GM21381 (cell line): ENCODE data around the gene SCAND1.

Experiments
- ATAC-seq: cut with Tn5 transposase; IDR thresholded peaks from one replicate; pipeline ENCODE4 v1.9.1; 2021; ENCODE audit warnings: mild to moderate bottlenecking, moderate library complexity; ENCODE audit not compliant: unreplicated experiment

SCAND1 gene

DNA sequence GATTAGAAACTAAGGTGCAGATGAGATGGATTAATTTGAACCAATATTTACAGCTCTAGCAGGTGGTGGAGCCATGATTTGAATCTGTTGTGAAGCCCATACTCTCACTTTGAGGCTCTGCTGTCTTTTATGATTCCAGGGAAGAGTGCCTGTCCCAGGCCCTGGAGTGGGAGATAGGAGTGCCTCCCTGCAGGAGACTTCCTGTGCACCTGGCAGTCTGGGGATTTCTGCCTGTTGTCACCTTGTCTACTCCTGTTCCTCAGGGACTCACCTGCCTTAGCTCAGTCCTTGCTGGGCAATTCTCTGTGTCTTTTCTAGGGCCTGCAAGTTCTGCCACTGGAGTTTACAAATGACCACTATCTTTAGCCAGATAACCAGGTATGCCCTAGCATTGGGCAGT, 46.3 kb downstream of the SCAND1 start:
- ATAC-seq: no peak

DNA sequence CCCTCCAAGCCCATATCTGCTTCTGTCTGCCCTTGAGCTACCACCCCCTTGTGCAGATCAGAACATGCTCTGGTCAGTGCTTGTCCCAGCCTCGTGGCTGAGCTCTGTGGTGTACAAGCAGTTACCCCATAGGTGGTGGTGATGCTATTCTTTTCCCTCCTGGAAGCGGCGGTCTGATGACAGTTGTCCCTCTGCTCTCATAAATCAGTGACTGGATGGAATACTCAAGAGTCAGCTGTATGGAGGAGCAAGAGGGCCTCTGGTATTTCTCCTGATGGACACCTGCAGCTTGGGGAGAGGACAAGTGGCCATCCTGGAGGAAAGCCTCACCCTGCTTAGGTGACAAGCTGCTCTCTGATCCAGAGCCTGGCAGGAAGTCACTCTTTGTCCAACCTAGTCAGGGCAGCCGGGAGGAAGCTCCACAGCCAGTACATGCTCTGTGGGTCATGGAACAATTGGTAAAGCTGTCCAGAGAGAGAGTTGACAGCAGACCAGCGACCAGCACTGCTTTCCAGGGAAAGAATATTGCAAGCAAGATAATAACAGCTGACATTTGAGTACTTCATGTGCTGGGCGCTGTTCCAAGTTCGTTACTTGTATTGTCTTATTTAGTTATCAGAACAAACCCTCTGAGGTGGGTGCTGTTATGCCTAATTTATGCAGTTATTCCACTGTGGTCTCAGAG, 47.1 kb downstream of the SCAND1 start:
- ATAC-seq: no peak

DNA sequence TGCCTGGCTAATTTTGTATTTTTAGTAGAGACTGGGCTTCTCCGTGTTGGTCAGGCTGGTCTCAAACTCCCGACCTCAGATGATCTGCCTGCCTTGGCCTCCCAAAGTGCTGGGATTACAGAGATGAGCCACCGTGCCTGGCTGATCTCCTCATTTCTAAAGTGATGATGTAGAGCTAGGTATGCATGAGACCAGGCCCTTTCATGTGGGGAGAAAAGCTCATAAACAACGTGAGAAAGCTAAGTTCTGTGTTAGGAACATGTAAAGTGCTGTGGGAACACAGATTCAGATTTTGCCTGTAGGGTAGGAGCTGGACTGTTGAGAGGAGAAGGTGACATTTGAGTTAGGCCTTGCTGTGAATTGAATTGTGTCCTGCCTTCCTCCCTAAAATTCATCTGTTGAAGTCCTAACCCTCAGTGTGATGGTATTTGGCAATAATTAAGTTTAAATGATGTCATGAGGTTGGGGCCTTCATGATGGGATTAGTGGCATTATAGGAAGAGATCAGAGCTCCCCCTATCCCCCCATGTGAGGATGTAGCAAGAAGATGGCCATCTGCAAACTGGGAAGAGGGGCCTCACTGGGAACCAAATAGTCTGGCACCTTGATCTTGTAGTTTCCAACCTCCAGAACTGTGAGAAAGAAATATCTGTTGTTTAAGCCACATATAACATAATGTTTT, 49.2 kb downstream of the SCAND1 start:
- no peak for ATAC-seq

DNA sequence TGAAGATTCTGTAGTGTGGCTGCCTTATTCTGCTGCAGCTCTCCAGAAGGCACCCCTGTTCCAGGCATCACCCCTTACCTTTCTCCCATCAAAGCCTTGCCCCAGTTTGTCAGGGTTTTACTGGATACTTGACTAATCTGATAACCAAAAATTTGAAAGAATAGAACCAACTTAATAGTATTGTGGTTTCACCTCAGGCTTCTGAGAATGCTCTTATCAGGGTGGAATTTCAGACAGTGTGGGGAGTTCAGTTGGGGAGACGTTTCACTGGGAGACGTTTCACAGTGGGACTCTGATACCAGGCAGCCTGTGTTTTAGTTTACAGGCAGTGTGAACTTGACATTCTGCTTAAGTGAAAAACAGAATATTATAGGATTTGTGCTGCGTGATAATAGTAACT, 50.5 kb downstream of the SCAND1 start:
- ATAC-seq: no peak
